GM19463 (cell line): ENCODE results near the gene SLC39A10.
"Not testable (repeated sequence)": the region's sequence is repeated elsewhere in the genome, so short reads cannot be mapped to it uniquely, and the experiment has no call there.

Experiments
- ATAC-seq: cut with Tn5 transposase; IDR thresholded peaks from one replicate; pipeline ENCODE4 v1.9.1; 2021; ENCODE audit warnings: mild to moderate bottlenecking, moderate library complexity; ENCODE audit not compliant: unreplicated experiment

SLC39A10 gene

DNA sequence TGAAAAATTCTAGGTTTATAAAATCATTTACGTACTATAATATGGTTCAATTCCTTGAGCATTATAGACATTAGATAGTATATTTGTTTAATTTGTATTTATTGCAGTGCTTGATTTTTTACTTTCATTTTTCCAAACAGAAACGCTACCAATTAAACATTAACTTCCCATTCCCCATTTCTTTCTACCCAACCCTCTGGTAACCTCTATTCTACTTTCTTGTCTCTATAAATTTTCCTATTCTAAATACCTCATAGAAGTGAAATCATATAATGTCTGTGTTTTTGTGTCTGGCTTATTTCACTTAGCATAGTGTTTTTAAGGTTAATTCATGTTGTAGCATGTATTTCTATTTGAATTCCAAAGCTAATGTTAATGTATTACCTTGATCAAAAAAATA is 11.6 kb upstream of the SLC39A10 start:
- no peak for ATAC-seq

DNA sequence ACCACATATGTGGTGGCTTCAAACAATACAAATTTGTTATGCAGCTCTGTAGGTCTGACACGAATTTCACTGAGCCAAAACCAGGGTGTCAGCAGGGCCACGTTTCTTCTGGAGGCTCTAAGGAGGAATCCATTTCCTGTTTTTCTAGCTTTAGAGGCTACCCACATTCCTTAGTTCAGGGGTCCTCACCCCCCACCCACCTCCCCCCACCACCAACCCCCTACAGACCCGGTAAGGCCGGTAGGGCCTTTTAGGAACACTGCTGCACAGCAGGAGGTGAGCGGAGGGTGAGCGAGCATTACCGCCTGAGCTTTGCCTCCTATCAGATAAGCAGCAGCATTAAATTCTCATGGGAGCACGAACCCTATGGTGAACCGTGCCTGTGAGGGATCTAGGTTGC is 10.6 kb upstream of the SLC39A10 start:
- no peak for ATAC-seq

DNA sequence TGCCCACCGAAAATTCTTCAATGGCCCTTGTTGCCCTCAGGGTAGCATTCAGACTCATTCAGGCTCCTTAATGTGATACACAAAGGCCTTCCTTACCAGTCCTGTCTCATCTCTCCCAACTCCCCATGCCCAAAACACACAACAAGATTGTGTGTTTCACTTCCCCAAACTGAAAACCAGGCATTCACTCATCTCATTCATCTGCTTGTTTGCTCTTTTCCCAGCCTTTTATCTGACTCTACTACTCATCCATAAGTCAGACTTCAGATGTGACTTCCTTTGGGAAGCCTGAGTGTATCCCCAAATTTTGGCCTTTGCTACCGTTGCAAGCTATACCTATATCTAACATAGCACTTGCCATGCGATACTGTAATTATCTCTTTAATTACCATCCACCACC is 9.7 kb upstream of the SLC39A10 start:
- ATAC-seq: no peak

DNA sequence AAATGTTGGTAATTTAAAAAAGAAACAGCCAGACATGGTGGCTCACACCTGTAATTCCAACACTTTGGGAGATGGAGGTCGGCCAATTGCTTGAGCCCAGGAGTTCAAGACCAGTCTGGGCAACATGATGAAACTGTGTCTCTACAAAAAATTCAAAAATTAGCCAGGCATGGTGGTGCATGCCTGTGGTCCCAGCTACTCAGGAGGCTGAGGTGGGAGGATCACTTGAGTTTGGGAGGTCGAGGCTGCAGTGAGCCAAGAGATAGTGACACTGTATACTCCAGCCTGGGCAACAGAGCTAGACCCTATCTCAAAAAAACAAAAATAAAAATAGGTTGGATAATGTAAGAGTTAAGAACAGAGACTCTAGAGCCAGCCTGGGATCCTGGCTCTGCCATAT is 8.7 kb upstream of the SLC39A10 start:
- ATAC-seq: not testable (repeated sequence)

DNA sequence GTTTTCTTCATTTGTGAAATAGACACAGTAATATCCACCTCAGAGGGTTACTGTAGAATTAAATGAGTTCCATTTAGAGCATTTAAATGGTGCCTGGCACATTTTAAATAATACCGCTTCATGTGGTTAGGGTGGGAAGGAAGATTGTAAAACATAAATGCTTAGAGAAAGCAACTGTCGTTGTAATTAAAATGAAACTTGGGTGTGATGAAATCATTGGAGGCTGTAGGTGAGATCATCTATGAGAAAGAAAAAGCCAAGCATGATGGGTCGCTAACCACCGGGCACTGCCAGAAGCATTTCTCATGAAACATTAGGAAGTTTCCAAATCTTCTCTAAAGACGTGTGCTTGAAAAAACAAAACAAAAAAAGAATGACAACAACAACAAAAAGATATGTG is 8.2 kb upstream of the SLC39A10 start:
- no peak for ATAC-seq

DNA sequence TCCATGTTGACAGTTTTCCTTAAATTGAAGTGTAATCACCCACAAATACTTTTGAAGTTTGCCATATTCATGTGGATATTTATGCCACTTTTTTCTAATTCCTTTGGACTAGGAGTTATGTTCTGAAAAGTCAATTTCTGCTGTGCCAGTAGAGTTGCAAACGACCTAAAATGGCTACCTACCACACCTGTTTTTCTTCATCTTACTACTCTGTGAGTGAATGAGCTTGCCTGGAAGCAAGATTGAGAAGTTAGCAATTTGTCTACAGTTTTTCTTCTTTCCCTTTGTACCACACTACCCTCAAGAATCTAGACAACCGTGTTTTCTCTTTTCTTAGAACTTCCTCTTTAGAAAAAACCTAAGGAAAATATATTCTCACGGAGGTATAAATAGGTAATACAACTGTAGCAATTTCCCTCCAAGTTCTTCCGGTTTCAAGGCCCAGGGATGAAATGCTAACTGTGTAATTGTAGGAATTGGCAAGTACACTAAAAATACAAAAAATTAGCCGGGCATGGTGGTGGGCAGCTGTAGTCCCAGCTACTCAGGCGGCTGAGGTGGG is 7.3 kb upstream of the SLC39A10 start:
- ATAC-seq: peak; percentile 10

DNA sequence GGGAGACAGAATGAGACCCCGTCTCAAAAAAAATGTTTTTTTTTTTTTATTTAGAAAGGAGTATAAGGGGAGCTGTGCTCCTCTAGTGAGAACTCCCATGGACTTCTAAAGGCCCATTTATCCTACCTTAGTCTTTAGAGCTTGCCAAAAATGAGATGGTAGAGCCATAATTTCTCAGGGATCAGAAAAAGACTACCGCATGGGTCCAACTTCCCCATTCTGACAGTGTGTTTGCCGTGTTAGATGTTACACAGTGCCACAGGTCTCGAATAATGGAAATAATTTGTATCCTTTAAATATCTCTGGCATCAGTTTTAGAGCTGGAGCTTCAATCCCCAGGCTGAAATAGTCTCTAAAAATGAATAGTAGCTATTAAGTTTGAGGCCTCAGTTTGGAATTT is 6.0 kb upstream of the SLC39A10 start:
- ATAC-seq: no peak

DNA sequence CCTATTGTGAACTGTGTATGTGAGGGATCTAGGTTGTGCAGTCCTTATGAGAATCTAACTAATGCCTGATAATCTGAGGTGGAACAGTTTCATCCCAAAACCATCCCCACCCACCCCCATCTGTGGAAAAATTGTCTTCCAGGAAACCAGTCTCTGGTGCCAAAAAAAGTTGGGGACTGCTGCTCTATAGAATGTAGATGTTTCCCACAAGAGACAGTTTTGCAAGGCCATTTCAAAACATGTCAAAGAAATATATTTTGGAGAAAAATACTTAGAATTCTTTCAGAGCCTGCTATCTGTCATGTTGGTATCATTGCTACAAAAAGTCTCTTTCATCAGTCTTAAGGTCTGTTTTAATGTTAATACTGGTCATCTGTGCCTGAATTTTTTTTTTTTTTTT is 4.1 kb upstream of the SLC39A10 start:
- ATAC-seq: no peak

DNA sequence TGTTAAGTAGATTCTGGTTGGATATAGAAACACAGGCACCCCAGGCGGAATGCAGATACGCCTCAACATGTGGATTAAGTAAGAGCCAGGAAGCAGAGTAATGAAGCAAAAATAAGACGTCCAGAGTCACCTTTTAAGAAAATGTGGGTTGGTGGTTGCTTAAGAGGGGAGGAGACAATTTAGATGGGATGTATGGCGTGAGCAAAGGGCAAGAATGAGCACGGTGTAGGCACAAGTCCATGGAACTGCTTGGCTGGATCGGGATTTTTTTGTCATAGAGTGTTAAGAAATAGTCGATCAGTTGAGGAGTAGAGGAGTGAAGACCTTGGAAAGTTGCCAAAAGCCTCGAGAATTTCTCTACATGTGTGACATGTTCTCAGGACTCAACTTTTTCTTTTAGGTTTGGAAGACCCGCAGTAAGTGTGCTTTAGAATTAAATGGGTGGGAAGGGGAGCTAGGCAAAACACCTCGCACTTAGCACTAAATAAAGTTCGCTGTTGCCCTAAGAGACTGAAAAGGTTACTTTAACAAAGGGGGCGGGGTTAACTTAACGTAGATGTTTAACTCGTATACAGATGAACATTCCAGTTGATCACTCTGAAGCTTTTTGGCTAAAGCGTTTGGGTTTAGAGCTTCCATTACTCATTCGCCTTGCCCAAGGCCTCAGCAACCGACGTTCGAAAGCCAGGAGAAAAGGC is 716 bp upstream of the SLC39A10 start:
- no peak for ATAC-seq

DNA sequence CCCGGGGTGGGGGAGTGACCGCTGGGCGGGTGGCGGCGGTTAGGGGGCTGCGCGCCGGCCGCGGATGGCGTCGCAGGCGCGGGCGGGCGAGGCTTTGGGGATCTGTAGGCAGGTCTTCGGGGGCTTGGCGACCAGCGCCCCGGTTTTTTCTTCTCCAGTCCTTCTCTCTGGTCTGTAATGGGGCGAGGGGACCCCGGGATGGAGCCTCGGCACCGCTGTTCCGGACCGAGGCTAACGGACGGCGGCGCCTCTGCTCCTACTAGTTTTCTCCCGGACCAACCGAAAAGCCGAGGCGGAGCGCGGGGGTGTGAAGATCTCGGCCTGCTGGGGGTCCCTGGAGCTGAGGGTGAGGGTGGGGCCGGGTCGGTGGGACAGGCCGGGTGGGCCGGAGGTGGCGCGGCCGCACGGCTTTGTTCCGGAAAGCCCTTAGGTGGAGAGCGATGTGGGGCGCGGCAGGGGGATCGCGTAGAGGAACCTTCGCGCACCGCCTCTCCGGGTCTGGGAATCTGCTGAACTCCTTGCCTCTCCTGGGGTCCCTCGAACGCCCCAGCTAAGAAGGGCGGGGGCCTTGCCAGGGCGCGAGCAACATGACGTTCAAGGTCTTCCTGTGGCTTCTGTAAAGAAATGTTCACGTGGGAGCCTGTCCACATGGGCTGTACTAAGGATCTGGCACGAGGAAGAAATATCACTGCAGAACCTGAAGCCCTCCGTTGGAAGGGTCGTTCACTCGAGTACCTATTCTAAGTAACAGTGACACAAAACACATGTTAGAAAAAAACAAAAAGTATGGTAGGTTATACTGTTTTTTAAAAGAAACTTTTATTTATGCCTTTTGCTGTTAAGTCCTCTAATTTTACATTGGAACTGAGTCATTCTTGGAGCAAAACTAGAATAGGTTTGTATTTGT is 861 bp downstream of the SLC39A10 start:
- peak; percentile 22 for ATAC-seq

DNA sequence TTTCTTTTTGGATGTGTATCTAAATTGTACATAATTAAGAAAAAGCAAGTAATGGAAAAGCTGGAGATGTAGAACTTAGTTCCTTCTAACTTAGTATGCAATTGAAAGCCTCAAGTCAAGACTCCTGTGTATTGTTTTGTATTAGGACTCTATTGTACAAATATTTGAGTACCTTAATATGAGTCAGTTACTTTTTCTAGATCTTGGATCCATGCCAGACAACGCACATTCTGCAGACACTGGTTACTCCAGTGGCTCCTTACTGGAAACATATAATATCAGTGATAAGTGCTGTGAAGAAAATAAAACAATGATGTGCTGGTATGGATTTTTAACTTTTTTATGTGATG is 1.5 kb downstream of the SLC39A10 start:
- no peak for ATAC-seq

DNA sequence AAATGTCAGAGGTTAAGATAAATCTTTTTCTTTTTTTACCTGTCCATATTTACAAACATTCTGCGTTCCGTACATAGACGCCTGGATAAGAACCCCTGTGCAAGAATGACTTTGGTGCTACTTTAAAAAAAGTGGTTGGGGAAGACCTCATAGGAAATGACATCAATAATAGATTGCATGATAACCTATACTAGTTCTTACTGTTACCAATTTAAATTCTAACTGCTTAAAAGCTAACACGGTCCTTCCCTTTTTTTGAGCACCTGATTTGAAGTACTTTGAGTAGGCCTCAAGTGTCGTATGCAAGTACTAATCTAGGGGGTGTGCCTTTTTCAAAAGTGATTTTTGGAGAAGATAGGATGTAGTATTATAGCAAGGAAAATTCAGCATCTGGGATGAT is 2.1 kb downstream of the SLC39A10 start:
- ATAC-seq: no peak

DNA sequence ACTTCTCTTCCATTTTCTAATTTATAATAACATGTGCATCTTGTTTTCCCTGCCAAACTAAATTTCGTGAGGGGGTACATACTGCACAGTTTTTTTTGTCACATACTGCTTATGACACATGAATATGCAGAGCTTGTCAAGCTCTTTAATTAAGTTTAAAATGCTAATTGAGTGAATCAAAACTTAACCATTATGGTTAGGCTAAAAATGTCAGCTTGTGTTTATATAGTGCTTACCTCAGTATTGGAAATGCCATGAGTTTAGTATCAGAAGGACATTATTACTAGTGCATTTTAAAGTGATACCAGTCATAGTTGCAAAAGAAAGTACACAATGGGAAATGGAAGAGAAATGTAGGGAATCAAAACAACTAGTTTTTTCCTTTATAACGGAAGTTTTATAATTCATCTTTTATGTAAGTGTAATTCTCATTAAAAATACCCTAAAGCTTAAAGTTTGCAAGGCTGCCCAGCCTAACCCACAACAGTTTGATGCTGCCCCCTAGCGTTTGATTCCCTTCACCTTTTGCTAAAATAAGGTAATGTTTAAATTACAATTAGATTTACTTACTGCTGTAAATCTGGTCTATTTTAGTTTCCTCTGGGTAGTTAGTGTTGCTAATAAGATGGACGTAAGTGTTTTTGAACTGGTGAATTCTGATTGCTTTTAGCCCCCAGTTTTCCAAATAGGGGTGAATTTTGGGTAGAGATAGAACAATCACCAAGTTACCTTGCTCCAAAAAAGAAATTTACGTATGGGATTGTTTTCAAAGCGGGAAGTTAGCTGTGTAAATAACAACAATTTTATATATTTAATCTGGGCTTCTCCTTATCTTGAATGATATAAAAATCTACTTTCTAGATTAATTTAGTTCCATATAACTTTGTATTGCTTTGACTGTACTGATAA is 3.2 kb downstream of the SLC39A10 start:
- no peak for ATAC-seq

DNA sequence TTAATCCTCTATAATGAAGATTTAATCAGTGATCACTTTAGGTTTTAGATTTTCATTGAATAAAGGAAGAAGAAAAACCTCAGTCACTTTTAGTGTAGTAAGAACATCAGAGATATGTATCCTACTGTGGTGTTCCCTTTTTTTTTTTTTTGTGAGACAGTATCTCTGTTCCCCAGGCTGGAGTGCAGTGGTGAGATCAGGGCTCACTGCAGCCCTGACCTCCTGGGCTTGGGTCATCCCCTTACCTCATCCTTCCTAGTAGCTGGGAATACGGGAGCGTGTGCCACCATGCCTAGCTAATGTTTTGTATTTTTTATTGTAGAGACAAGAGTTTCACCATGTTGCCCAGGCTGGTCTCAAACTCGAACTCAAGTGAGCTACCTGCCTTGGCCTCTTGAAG is 5.1 kb downstream of the SLC39A10 start:
- no peak for ATAC-seq

DNA sequence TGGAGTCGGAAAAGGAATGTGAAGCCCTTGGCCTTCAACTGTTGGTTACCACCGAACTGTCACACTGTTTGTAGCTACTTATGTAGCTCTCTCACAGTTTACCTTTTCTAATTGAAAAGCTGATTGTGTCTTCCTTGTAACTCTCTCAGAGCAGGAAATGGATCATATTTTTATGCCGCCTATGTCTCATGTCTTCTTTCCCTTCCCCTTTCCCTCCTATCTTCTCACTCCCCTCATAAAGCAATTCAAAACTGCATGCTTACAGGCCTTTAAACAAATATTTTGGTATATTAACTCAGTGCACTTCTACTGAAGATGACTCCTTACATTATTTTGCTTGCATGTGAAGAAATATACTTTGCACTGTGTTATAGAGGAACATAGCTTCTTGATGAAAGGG is 6.0 kb downstream of the SLC39A10 start:
- no peak for ATAC-seq

DNA sequence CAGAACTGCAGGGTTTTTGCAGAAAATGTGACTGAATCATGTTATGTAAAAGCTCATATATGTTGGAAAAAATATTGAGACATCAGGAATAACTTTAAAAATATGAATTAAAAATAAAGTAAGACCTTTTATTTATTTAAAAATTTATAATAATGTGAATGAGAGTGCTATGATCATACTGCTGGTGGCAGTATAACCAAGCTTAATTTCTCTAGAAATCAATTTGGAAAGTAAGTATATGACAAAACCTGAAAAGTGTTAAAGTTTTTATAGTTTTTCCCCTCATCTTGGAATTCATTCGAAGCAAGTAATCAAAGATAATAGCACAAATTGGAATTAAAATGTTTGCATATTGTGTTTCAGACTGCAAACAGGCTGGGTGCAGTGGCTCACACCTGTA is 7.5 kb downstream of the SLC39A10 start:
- ATAC-seq: no peak

DNA sequence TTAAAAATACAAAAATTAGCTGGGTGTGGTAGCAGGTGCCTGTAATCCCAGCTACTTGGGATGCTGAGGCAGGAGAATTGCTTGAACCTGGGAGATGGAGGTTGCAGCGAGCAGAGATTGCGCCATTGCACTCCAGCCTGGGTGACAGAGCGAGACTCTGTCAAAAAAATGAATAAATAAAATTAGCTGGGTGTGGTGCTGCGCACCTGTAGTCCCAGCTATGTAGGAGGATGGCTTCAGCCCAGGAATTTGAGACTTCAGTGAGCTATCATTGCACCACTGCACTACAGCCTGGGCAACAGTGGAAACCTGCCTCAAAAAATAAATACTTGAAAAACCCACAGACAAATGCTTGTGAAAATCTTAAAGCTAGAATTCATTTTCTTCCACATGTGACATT is 8.1 kb downstream of the SLC39A10 start:
- not testable (repeated sequence) for ATAC-seq

DNA sequence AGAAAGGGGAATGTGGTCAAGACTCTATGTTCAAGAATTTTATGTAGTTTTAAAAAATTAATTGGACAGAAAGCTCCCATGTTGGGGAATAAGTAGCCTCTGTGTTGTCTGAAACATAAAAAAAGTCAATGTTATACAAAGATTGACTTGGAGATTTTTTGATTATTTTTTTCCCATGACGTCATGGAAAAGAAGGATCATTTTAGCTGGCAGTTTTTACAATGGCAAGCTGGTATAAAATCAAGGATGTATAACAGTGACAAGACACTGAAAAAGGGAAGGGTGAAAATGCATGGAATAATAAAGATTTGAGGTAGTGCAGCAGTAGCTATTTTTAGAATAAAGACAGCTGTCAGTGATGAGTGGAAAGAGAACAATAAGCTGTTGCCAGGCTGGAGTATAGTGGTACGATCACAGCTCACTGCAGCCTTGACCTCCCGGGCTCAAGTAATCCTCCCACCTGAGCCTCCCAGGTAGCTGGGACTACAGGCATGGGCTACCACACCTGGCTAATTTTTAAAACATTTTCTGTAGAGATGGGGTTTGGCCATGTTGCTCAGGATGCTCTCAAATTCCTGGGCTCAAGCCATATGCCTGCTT is 9.2 kb downstream of the SLC39A10 start:
- no peak for ATAC-seq

DNA sequence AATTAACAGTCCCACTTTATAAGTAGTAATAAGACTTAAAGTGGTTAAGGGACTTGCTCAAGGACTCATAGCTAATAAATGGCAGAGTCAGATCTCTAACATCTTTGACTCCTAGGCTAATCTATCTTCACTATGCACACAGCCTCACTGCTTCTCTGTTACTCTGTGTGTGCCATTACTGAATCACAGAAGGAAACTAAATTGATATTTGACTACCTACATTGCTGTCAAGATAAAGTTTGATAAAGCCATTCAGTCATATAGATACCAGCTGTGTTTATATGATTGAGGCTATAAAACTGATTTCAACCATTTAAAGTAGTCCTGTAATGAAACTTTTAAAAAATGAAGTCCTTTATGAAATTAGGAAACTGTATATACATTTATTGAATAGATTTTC is 10.9 kb downstream of the SLC39A10 start:
- ATAC-seq: no peak

DNA sequence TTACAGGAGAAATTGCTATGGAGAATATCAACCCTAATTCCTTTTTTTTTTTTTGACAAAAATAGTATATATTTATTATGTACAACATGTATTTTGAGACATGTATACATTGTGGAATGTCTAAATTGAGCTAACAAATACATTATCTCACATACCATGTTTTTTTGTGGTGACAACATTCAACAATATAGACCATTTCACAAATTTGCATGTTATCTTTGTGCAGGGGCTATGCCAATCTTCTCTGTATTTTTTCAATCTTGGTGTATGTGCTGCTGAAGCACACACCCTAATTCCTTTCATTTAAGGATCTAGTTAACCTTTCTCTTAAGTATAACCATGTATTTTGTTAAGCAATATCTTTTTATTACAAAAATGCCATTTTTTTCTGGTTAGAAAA is 13.2 kb downstream of the SLC39A10 start:
- ATAC-seq: no peak

DNA sequence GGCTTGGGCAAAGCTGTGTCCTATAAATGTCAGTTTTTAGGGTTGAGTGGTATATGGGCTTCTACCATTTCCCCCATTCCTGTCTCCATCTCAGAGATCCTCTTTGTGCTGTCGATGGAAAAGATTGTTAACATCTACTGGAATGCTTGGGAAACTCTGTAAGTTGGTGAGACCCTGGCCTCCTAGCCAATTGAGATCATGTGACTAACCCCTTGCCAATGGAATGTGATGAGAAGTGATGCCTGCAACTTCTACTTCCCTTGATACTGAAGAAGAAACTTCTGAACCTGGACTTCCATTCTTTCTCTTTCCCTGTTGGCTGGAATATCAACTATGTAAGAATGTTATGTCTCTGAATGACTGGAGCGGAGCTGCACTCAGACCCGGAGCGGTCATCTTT is 14.5 kb downstream of the SLC39A10 start:
- no peak for ATAC-seq
